A673 (cell line): Measurements from ENCODE around the gene RAB7B. TPM values are rescaled to one million over a fixed set of nuclear protein-coding genes. Genes with fewer than 3 reads are reported as not detected.
"Not testable (repeated sequence)": the region's sequence is repeated elsewhere in the genome, so short reads cannot be mapped to it uniquely, and the experiment has no call there.

ENCODE experiments used
- BruUV-seq: library from RNA; stranded (reverse); fragments of 400-500 nt; replicated peaks from 2 replicates; lab custom pipeline; 2021; lab: Mats Ljungman, UMichigan
- CTCF ChIA-PET: fragments of 300-600 bp; sonication (Branson Sonifier 250); formaldehyde crosslinking; loops from one replicate; lab custom pipeline; 2022; ENCODE audit warnings: antibody characterized with exemption; lab: Charles Lee
- POLR2A ChIA-PET: fragments of 300-600 bp; sonication (Branson Sonifier 250); formaldehyde crosslinking; loops from one replicate; lab custom pipeline; 2022; ENCODE audit warnings: antibody characterized with exemption; ENCODE audit not compliant: low non-redundant PET; lab: Charles Lee
- DNase-seq: peaks from one replicate; pipeline ENCODE4 v3.0.0-alpha.2; 2015; ENCODE audit warnings: low spot score
- H3K27ac ChIP-seq: fragments of 200-600 bp; sonication (generic); 2 replicates; pipeline ENCODE4 v1.5.1; 2016; ENCODE audit warnings: mixed run types, low read depth, mild to moderate bottlenecking, mixed read lengths, antibody characterized with exemption, low read length; ENCODE audit not compliant: poor library complexity, severe bottlenecking
- H3K27me3 ChIP-seq: fragments of 200-600 bp; sonication (generic); replicated peaks from 2 replicates; pipeline ENCODE4 v1.6.1; 2017; ENCODE audit warnings: mixed run types, low read depth, mild to moderate bottlenecking, mixed read lengths, antibody characterized with exemption, low read length; ENCODE audit not compliant: insufficient read depth, poor library complexity
- H3K36me3 ChIP-seq: fragments of 200-600 bp; sonication (generic); 2 replicates; pipeline ENCODE4 v1.6.1; 2016; ENCODE audit warnings: mixed run types, mild to moderate bottlenecking, mixed read lengths, antibody characterized with exemption, low read length; ENCODE audit not compliant: insufficient read depth, poor library complexity, severe bottlenecking
- H3K4me1 ChIP-seq: fragments of 200-600 bp; sonication (generic); 2 replicates; pipeline ENCODE4 v1.6.1; 2017; ENCODE audit warnings: mixed run types, mild to moderate bottlenecking, mixed read lengths, antibody characterized with exemption, low read length; ENCODE audit not compliant: insufficient read depth, poor library complexity, severe bottlenecking
- H3K4me3 ChIP-seq: fragments of 200-600 bp; sonication (generic); 2 replicates; pipeline ENCODE4 v1.5.1; 2016; ENCODE audit warnings: low read depth, mixed run types, mild to moderate bottlenecking, mixed read lengths, low read length; ENCODE audit not compliant: poor library complexity, severe bottlenecking
- H3K9me3 ChIP-seq: fragments of 200-600 bp; sonication (generic); 2 replicates; pipeline ENCODE4 v1.6.1; 2016; ENCODE audit warnings: mixed run types, low read depth, mild to moderate bottlenecking, mixed read lengths, antibody characterized with exemption, low read length; ENCODE audit not compliant: poor library complexity, severe bottlenecking
- EZH2 ChIP-seq: fragments of 200-600 bp; sonication (generic); IDR thresholded peaks from 2 replicates; pipeline ENCODE4 v1.6.1; 2017; ENCODE audit warnings: borderline replicate concordance, low read depth, mild to moderate bottlenecking, mixed read lengths, antibody characterized with exemption, low read length; ENCODE audit not compliant: poor library complexity, severe bottlenecking
- intact Hi-C: fragments of 100-400 bp; cut with micrococcal nuclease; formaldehyde crosslinking; loops from one replicate; pipeline ENCODE4 v1.10.0; 2022; ENCODE audit not compliant: unreplicated experiment
- total RNA-seq: library from RNA; stranded (reverse); gene quantifications from 2 replicates; pipeline ENCODE4 v1.2.3, GENCODE V29; 2021
- TF ChIP-seq, protein P1 (sequence below): fragments of 300-800, 200-600 bp; sonication (generic); conservative IDR thresholded peaks from 2 replicates; pipeline ENCODE4 v1.5.1; 2017; ENCODE audit warnings: low read depth, mild to moderate bottlenecking, antibody characterized with exemption, low read length, moderate library complexity, mixed read lengths

The RAB7B gene
- total RNA-seq, 1 experiment from 2014 or later, result 0.11 TPM

GRCh38 chr1:206000641-206001339, 2.4 kb downstream of the RAB7B start:
- POLR2A ChIA-PET, result no interaction called here
- no TSS peak for BruUV-seq
- no peak for TF ChIP-seq EZH2
- TF ChIP-seq, protein P1, sequence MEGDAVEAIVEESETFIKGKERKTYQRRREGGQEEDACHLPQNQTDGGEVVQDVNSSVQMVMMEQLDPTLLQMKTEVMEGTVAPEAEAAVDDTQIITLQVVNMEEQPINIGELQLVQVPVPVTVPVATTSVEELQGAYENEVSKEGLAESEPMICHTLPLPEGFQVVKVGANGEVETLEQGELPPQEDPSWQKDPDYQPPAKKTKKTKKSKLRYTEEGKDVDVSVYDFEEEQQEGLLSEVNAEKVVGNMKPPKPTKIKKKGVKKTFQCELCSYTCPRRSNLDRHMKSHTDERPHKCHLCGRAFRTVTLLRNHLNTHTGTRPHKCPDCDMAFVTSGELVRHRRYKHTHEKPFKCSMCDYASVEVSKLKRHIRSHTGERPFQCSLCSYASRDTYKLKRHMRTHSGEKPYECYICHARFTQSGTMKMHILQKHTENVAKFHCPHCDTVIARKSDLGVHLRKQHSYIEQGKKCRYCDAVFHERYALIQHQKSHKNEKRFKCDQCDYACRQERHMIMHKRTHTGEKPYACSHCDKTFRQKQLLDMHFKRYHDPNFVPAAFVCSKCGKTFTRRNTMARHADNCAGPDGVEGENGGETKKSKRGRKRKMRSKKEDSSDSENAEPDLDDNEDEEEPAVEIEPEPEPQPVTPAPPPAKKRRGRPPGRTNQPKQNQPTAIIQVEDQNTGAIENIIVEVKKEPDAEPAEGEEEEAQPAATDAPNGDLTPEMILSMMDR, result no peak

DNA sequence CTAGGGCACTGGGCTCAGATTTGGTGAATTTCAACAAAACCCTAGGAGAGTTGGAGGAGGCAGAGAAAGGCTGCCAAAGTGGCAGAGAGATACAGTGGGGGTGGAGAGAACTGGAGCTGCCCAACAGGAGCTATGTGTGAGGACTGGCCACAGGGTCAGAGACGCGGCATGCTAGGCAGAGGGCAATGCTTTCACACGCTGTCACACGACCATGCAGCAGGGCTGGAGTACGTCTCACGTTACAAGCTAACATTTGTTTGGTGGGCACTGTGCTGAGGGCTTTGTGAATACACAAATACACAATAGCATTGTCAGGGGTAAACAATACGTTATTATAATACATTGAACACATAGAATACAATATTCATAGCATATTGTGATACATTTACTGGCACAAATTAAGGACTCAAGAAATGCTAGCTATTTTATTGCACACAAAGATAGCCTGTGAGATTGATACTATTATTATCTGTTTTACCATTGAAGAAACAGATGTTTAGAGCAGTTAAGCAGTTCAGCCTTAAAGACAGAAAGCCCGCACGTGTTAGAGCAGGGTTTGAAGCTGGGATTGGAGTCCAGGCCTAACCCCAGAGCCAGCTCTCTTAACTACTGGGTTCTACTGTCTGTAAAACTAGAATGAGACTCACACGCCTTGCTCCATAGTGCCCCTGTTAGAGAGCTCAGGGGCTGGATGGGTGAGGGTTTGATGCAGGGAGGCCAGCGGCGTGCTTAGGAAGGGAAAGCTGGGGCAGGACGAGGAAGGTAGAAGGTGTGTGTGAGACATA, 4.5 kb downstream of the RAB7B start:
- Histone ChIP-seq H3K4me3 (no peak overlapping the region), H3K27ac (no peak overlapping the region), H3K36me3 (no peaks in the 10 kb centered on the region), H3K27me3 (no peaks in the 10 kb centered on the region), H3K4me1 (peaks cover 4% of the 10 kb centered on the region), H3K9me3 (no peaks in the 10 kb centered on the region)
- ChIA-PET CTCF (interaction anchor here (0.6 kb wide), 1 partner anchor 341 kb away, joined by 7 read pairs; no protein-coding TSS in a partner anchor), POLR2A (no interaction called here)
- intact Hi-C loops, result no loop called here
- BruUV-seq, result no TSS peak
- no peak for DNase-seq
- no peak for TF ChIP-seq EZH2
- TF ChIP-seq, protein P1, result no peak

More at GRCh38 chr1:206000641-206001339, 2.4 kb downstream of the RAB7B start:
- no peaks in the 10 kb centered on the region for H3K36me3 ChIP-seq
- no peaks in the 10 kb centered on the region for H3K27me3 ChIP-seq
- H3K9me3 ChIP-seq, result no peaks in the 10 kb centered on the region
- H3K4me1 ChIP-seq, result peaks cover 4% of the 10 kb centered on the region
- no peak overlapping the region for H3K27ac ChIP-seq
- intact Hi-C loops, result no loop called here
- CTCF ChIA-PET, result interaction anchor here (1.2 kb wide), 1 partner anchor 106 kb away, joined by 4 read pairs; no protein-coding TSS in a partner anchor
- DNase-seq, result no peak
- H3K4me3 ChIP-seq, result no peak overlapping the region

DNA sequence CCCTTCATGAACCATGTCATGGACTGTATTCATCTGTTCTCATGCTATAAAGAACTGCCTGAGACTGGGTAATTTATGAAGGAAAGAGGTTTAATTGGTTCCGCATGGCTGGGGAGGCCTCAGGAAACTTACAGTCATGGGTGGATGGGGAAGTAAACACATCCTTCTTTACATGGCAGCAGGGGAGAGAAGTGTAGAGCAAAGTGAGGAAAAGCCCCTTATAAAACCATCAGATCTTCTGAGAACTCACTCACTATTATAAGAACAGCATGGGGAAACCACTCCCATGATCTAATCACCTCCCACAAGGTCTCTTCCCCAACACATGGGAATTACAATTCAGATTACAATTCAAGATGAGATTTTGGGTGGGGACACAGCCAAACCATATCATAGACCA, 6.6 kb downstream of the RAB7B start:
- DNase-seq, CTCF ChIA-PET, intact Hi-C loops, BruUV-seq, H3K4me1 ChIP-seq, H3K4me3 ChIP-seq, H3K36me3 ChIP-seq, H3K27ac ChIP-seq, H3K27me3 ChIP-seq, POLR2A ChIA-PET, H3K9me3 ChIP-seq: not testable (repeated sequence)
